ENCODE data around the gene MARCHF10.

DNA sequence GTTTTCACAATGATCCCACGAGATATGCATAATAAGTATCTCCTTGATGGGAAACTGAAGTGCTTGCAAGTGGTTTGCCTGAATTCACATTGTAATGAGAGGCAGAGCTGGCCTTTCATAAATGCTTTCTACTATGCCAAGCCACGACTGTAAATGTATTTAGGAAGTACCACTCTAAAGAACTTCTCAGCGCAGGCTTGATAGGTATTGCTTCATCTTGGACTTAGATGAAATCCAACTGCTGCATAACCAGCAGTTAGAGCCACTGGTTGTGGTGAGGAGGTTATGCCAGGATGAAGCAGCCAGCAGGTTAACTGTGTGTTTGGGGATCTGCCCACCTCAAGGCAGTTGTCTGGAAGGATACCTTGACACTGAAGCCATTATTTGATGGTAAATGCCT is 26.8 kb downstream of the MARCHF10 start:
- TF ChIP-seq, protein P1, sequence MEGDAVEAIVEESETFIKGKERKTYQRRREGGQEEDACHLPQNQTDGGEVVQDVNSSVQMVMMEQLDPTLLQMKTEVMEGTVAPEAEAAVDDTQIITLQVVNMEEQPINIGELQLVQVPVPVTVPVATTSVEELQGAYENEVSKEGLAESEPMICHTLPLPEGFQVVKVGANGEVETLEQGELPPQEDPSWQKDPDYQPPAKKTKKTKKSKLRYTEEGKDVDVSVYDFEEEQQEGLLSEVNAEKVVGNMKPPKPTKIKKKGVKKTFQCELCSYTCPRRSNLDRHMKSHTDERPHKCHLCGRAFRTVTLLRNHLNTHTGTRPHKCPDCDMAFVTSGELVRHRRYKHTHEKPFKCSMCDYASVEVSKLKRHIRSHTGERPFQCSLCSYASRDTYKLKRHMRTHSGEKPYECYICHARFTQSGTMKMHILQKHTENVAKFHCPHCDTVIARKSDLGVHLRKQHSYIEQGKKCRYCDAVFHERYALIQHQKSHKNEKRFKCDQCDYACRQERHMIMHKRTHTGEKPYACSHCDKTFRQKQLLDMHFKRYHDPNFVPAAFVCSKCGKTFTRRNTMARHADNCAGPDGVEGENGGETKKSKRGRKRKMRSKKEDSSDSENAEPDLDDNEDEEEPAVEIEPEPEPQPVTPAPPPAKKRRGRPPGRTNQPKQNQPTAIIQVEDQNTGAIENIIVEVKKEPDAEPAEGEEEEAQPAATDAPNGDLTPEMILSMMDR (IDR thresholded peaks at IDR 0.05), result no peak
- TF ChIP-seq POLR2A (IDR thresholded peaks at IDR 0.05) (no peak), POLR2AphosphoS5 (IDR thresholded peaks at IDR 0.05) (no peak)
